ENCODE measurements around the gene MGARP. TPM values are rescaled to one million over a fixed set of nuclear protein-coding genes. Genes with fewer than 3 reads are reported as not detected.

The MGARP gene
- total and polyA plus RNA-seq, 2 of the 4 experiments (the other 2 are of a cell fraction) = 34.7 to 35.0 TPM

- H3K9ac ChIP-seq (ENCODE audit: low read depth, low read length) = no peak overlapping the region
- 0 out of 3 replicates have a peak overlapping the region, but pooled peaks have one; percentile 74 for H2BK15ac ChIP-seq (ENCODE audit: low read depth, low read length)
- dilution Hi-C loops (cut with HindIII; ENCODE audit: low sequenced_read_pairs, unreplicated experiment) = no loop called here
- no peak overlapping the region for H3K14ac ChIP-seq (replicated peaks; ENCODE audit: low read depth, low read length)
- H2AK9ac ChIP-seq (replicated peaks; ENCODE audit: low read depth, low read length, poor library complexity) = no peak overlapping the region
- H3K9me3 ChIP-seq (ENCODE audit: control insufficient read depth, insufficient read depth, low read length) = no peaks in the 10 kb centered on the region
- no peak overlapping the region for H3K27ac ChIP-seq (ENCODE audit: insufficient read depth, low read length)
- peaks cover 9% of the 10 kb centered on the region; the same call in 1 of the 2 replicates for H3K9me1 ChIP-seq (ENCODE audit: insufficient read depth, low read length)
- H3K4me2 ChIP-seq (ENCODE audit: low read depth, low read length) = no peak overlapping the region; the same call in 1 of the 2 replicates
- no peak overlapping the region for H2BK120ac ChIP-seq (ENCODE audit: low read depth, low read length)
- no peaks in the 10 kb centered on the region for H3K79me1 ChIP-seq (ENCODE audit: low read depth in 1 of 2, low read length in 2 of 2)
- no peak overlapping the region for H4K5ac ChIP-seq (ENCODE audit: low read depth, low read length)
- CTCF ChIA-PET = interaction anchor here (1.4 kb wide), 1 partner anchor 12 kb away, joined by 6 read pairs; no protein-coding TSS in a partner anchor
- no peaks in the 10 kb centered on the region for H4K20me1 ChIP-seq (ENCODE audit: insufficient read depth, low read length)
- no peak overlapping the region; the same call in 1 of the 2 replicates for H2BK20ac ChIP-seq (ENCODE audit: low read depth, low read length)
- H4K8ac ChIP-seq (ENCODE audit: low read depth in 2 of 2, low read length in 2 of 2) = no peak overlapping the region
- TF ChIP-seq CEBPB (IDR thresholded peaks at IDR 0.05; ENCODE audit: low read depth, low read length) (no peak), SMC3 (IDR thresholded peaks at IDR 0.05; ENCODE audit: low read depth, low read length) (no peak), CHD1 (IDR thresholded peaks at IDR 0.05; ENCODE audit: low read depth, low read length) (no peak), MAFK (IDR thresholded peaks at IDR 0.05; ENCODE audit: low read depth, low read length) (no peak), BHLHE40 (IDR thresholded peaks at IDR 0.05; ENCODE audit: low read depth, low read length) (no peak), RFX5 (IDR thresholded peaks at IDR 0.05; ENCODE audit: low read depth, low read length) (no peak), NFE2L2 (IDR thresholded peaks at IDR 0.05; ENCODE audit: low read depth, low read length) (no peak), POLR2A (IDR thresholded peaks at IDR 0.05; ENCODE audit: low read depth, low read length) (no peak), RCOR1 (IDR thresholded peaks at IDR 0.05; ENCODE audit: insufficient replicate concordance, low read length) (no peak), RAD21 (IDR thresholded peaks at IDR 0.05; ENCODE audit: low read length) (no peak), FOS (IDR thresholded peaks at IDR 0.05; ENCODE audit: low read depth, low read length) (no peak), MXI1 (IDR thresholded peaks at IDR 0.05; ENCODE audit: borderline replicate concordance, low read depth, low read length) (no peak)
- TF ChIP-seq, protein P1, sequence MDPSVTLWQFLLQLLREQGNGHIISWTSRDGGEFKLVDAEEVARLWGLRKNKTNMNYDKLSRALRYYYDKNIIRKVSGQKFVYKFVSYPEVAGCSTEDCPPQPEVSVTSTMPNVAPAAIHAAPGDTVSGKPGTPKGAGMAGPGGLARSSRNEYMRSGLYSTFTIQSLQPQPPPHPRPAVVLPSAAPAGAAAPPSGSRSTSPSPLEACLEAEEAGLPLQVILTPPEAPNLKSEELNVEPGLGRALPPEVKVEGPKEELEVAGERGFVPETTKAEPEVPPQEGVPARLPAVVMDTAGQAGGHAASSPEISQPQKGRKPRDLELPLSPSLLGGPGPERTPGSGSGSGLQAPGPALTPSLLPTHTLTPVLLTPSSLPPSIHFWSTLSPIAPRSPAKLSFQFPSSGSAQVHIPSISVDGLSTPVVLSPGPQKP (IDR thresholded peaks at IDR 0.05; ENCODE audit: borderline replicate concordance, low read depth, low read length) = no peak
- TF ChIP-seq, protein P2, sequence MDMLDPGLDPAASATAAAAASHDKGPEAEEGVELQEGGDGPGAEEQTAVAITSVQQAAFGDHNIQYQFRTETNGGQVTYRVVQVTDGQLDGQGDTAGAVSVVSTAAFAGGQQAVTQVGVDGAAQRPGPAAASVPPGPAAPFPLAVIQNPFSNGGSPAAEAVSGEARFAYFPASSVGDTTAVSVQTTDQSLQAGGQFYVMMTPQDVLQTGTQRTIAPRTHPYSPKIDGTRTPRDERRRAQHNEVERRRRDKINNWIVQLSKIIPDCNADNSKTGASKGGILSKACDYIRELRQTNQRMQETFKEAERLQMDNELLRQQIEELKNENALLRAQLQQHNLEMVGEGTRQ (IDR thresholded peaks at IDR 0.05; ENCODE audit: low read depth, low read length) = no peak
- TF ChIP-seq, protein P3, sequence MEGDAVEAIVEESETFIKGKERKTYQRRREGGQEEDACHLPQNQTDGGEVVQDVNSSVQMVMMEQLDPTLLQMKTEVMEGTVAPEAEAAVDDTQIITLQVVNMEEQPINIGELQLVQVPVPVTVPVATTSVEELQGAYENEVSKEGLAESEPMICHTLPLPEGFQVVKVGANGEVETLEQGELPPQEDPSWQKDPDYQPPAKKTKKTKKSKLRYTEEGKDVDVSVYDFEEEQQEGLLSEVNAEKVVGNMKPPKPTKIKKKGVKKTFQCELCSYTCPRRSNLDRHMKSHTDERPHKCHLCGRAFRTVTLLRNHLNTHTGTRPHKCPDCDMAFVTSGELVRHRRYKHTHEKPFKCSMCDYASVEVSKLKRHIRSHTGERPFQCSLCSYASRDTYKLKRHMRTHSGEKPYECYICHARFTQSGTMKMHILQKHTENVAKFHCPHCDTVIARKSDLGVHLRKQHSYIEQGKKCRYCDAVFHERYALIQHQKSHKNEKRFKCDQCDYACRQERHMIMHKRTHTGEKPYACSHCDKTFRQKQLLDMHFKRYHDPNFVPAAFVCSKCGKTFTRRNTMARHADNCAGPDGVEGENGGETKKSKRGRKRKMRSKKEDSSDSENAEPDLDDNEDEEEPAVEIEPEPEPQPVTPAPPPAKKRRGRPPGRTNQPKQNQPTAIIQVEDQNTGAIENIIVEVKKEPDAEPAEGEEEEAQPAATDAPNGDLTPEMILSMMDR (conservative IDR thresholded peaks at IDR 0.05; ENCODE audit: low read depth, low read length) = no peak
- no peak overlapping the region for H3K56ac ChIP-seq (ENCODE audit: extremely low read depth, insufficient read depth, low read length)
- peaks cover 5% of the 10 kb centered on the region for H3K4me1 ChIP-seq (ENCODE audit: control insufficient read depth, insufficient read depth, low read length)
- no peak overlapping the region for H4K91ac ChIP-seq (ENCODE audit: insufficient read depth, low read depth, low read length)
- ATAC-seq (ENCODE audit: low read depth) (no peak), DNase-seq (no peak)
- peak overlapping the region; percentile 19; the same call in 1 of the 2 replicates for H3K4ac ChIP-seq (ENCODE audit: low read depth, low read length)
- intact Hi-C loops (cut with micrococcal nuclease) = no loop called here
- H3K18ac ChIP-seq (ENCODE audit: low read depth, low read length) = no peak overlapping the region
- 0% methylated on average over 1 of the region's 3 CpGs; no CpG with 5 or more reads in 1 of the 2 experiments for WGBS, 2 experiments (ENCODE audit: extremely low coverage in 2 of 2, insufficient read length in 1 of 2)
- peak overlapping the region; percentile 51 for H2BK5ac ChIP-seq (ENCODE audit: low read depth, low read length, poor library complexity, severe bottlenecking)
- H3K23ac ChIP-seq (ENCODE audit: low read depth, low read length) = no peak overlapping the region
- no peaks in the 10 kb centered on the region for H3K27me3 ChIP-seq (ENCODE audit: control insufficient read depth, insufficient read depth, low read length)
- no peak overlapping the region for H2AK5ac ChIP-seq (ENCODE audit: low read depth, low read length)
- POLR2A ChIA-PET (ENCODE audit: unreplicated experiment) = interaction anchor here (0.6 kb wide), 1 partner anchor 11 kb away, joined by 3 read pairs; no protein-coding TSS in a partner anchor
- no peaks in the 10 kb centered on the region for H3K36me3 ChIP-seq (ENCODE audit: control insufficient read depth, insufficient read depth, low read length)
- no peak overlapping the region for H3K4me3 ChIP-seq (ENCODE audit: insufficient read depth, low read depth, low read length)
- in situ Hi-C loops (cut with MboI; ENCODE audit: low sequenced_read_pairs) = no loop called here
- H2AFZ ChIP-seq (replicated peaks; ENCODE audit: low read length, poor library complexity) = no peak overlapping the region
- no TSS peak for BruUV-seq (replicated peaks)
Measured at GRCh38 chr4:139265654-139266053, 14.4 kb downstream of the MGARP start.

Measured in IMR-90 (cell line).